ENCODE data around the gene CD1E.
"Not testable (repeated sequence)": the region's sequence is repeated elsewhere in the genome, so short reads cannot be mapped to it uniquely, and the experiment has no call there.

Gene CD1E

DNA sequence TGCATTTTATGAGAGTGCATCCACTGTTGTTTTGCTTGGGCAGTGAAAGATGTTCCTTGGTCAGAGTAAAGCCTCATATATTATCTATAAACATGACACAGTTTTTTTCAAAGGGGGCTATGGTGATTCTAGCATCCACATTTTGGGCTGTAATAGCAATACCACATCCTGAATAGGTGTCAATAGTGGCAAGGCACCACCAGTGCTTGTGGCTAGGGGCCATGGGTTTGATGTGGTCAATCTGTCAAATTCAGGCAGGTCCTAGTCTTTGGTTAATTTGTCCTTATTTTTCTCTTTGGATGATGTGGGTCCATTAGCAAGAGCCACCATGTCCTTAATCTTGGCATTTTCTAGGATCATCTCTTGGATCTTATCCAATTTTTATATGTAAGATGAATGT lies 13.1 kb downstream of the CD1E start:
- no peak for DNase-seq

DNA sequence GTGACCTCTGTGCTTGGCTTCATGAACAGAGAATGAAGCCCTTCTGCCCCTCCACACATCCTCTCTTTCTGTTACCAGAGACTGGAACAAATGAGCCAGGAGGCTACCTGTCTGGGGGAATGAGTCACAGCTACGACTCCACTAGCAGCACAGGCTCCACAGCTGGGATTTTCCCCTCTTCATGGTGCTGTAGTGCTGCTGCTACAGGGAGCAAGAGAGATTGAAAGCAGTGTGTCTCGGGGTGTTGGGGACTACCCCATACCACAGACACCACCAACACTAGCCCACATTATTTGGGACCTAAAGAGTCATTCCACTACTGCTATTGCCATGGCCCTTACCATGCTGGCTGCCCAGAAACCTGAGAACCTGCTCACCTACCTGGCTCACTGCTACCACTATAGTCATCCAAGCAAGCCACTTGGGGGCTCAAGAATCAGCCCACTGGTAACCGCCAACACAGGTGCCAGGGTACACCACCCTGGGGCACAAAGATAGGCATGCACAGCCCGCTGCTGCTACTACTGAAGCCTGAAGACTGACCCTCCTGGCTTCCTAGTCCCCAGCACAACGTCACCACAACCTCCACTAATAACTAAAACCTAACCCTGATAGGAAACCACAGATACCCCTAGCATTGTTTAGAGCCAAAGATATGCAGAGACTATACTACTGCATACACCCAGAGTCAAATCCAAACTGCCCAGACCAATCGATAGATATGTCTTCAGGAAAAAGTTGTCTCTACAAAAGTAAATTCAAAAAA lies 17.7 kb downstream of the CD1E start:
- no peak for DNase-seq

DNA sequence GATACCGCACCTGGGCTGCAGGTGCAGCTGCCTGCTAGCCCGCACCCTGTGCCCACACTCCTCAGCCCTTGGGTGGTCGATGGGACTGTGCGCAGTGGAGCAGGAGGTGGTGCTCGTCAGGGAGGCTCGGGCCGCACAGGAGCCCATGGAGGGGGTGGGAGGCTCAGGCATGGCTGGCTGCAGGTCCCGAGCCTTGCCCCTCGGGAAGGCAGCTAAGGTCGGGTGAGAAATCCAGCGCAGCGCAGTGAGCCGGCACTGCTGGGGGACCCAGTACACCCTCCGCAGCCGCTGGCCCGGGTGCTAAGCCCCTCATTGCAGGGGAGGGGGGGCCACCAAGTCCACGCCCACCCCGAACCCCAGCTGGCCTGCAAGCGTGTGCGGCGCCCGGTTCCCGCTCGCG lies 20.4 kb downstream of the CD1E start:
- not testable (repeated sequence) for DNase-seq

DNA sequence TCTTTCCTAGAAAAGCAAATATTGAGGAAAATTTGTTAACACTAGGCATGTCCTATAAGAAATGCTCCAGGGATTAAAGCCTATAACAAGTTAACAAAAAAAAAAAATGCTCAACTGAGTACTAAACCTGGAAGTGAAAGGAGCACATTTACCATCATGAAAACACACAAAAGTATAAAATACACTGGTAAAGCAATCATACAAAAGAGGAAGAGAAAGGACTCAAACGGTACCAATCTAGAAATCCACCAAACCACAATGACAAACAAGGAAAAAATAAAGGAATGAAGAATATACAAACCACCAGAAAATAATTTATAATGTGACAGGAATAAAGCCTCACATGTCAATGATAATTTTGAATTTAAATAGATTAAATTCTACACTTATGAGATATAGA lies 21.2 kb downstream of the CD1E start:
- DNase-seq: no peak

DNA sequence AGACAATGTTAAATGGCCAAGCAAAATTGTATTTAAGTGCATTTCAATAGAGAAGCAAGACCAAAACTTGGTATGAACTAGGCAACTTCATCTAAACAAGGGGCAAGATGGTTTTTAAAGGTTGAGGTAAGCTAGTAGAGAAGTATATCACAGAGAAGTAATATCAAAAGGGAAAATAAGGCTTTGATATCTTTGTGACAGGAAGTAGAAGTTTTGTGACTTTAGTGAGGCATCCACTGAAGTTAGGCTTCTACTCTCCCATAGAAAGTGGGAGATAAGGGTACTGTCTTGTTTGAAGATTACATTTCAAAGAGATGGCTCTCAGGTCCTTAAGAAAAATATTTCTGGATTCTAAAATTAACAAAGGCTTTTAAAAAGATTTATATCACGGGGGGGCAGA lies 36.6 kb downstream of the CD1E start:
- DNase-seq: no peak

DNA sequence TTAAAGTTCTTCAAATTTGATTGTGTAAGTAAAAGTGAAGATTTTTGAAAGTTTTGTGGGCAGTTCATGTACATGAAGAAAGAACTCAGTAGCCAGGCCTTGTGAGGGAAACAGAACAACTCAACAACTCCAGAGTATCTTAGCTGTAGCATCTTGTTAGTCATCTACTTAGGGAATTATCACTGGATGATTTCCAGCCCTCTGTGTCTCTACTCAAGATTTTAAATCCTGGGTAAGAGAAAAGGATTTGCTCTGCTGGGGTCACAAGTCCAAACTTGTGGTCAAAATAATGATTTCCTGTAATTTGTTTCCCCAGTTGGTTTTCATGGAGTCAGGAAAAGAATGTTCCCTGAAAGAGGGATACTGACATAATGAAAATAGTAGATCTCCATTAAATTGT lies 37.4 kb downstream of the CD1E start:
- no peak for DNase-seq

DNA sequence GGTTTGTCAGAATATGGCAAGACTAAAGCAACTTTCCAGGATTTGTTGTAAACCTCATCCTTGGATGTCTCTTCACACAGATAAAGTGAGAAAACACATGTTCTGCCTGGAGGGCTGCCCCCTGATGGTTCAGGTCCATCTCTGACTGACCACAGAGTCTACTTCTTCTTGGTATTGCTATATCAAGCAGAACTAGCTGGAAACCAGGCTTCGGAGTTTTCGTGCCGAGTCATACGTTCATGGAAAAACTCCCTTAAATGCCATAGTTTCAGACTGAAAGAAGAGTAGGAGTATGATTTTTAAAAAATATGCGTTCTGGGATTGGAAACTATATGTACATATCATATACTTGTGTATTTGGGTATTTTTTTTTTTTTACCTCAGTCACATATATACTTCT lies 39.8 kb downstream of the CD1E start:
- no peak for DNase-seq

DNA sequence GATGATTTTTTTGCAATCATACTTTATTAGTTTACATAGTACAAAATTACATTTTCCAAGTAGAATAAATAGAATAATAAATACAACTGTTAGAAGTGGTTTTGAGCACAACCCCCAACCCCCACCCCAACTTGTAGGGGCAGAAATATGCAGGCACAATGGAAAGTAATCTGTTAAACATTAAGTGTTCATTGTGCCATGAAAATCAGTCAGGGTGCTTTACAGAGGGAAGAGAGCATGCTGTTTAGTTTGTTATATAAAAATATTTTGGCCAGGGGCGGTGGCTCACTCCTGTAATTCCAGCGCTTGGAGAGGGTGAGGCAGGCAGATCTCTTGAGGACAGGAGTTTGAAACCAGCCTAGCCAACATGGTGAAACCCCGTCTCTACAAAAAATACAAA lies 43.0 kb downstream of the CD1E start:
- no peak for DNase-seq

DNA sequence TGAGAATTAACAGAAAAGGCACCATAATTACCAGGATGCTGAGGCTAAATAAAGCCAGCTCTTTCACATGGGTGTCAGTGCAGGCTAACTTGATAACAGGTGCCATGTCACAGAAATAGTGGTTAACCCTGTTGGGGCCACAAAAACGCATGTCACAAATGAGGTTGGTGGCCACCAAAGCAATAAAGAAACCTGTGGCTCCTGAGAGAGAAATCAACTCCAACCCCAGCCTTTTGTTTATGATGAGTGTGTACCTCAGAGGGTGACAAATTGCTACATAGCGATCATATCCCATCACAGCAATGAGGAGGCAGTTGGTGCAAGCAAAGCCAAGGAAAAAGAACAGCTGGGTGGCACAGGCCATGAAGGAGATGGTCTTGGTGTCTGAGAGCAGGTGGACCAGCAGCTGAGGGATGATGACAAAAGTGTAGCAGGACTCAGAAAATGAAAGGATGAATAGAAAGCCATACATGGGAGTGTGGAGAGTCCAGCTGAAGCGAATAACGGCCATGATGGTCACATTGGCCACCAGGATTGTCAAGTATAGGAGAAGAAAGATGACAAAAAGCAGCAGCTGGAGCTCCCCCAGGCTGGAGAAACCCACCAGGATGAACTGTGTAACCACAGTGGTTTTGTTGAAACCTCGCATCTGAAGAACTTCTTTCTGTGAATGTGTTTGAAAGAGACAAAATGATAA lies 45.3 kb downstream of the CD1E start, which contains the start of gene OR10T2:
OR10T2 (minus strand) TSS at position 649 of the 697 bp plus-strand sequence; CDS start at position 649, 0 bp downstream.
- no peak for DNase-seq

DNA sequence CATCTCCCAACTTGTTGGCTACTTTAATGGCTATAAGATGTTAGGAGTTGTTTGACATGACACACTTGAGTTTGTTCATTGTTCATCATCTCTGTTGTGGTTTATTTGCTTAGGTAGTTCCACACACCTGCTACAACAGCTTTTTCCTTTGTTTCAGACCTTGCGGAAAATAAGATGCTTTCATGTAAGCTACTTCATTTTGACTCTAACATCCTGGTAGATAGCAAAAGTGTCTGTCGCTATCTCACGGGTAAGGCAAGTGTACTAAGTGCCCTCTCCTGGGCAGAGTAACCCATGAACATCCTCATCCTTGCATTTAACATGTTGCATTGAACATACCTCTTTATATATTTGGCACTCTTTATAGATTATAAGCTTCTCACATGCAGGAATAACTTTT lies 47.2 kb downstream of the CD1E start:
- DNase-seq: no peak

DNA sequence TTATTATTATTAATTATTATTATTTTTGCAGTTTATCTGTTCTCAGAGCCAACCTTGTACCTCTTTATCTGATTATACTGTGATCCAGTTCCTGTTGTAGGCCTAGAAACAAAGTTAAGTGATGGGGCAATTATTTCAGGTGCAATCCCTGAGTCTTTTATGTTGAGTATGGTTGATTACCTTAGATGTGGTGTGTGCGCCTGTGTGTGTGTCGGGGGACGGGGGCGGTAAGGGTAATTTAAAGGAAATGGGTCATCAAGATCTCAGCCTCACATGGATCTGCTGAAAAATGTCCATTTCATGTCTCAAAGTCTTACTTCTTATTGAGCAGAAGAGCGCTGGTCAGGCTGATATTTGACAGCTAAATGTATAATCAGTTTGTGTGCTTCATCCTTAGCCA lies 53.4 kb downstream of the CD1E start:
- DNase-seq: no peak

All from NCI-H1436 (cell line).